Transverse colon (tissue), 4 donors: ENCODE measurements around the gene RNGTT.

ENCODE experiments used
- CTCF ChIP-seq, 5 experiments: fragments of 200-600 bp in 3 of 5; fragments of 450-650 bp in 2 of 5; sonication (generic) in 3 of 5; IDR thresholded peaks; 1 replicate in 2 of 5; 2 replicates in 3 of 5; pipeline ENCODE4 v1.5.1; 2016 to 2017; ENCODE audit warnings: antibody characterized with exemption in 5 of 5, inconsistent platforms in 3 of 5, mild to moderate bottlenecking in 2 of 5, moderate library complexity in 1 of 5
- POLR2A ChIP-seq: fragments of 450-650 bp; IDR thresholded peaks from one replicate; pipeline ENCODE4 v1.6.1; 2016; ENCODE audit warnings: antibody characterized with exemption, mild to moderate bottlenecking, moderate library complexity
- POLR2AphosphoS5 ChIP-seq, 3 donors: sonication (generic); formaldehyde crosslinking; IDR thresholded peaks; one replicate each; pipeline ENCODE4 v1.6.1; 2016; ENCODE audit warnings: antibody characterized with exemption in 3 of 3

- TF ChIP-seq CTCF (IDR thresholded peaks at IDR 0.05) (no peak), POLR2AphosphoS5 (IDR thresholded peaks at IDR 0.05) (no peak), POLR2A (no peak)
Measured at GRCh38 chr6:88785478-88785877, 177.9 kb downstream of the RNGTT start.
